ENCODE data around the gene PSG1.
"Not testable (repeated sequence)": the region's sequence is repeated elsewhere in the genome, so short reads cannot be mapped to it uniquely, and the experiment has no call there.

- not testable (repeated sequence) for TF ChIP-seq EZH2 (IDR thresholded peaks at IDR 0.05; ENCODE audit: insufficient read depth, poor library complexity, severe bottlenecking); EZH2phosphoT487 (IDR thresholded peaks at IDR 0.05; ENCODE audit: insufficient read depth, low read depth)
These were observed 22.5 kb downstream of the PSG1 start for GRCh38 chr19:42856866-42857543.
